ENCODE data around the gene GLDC.

GLDC gene

DNA sequence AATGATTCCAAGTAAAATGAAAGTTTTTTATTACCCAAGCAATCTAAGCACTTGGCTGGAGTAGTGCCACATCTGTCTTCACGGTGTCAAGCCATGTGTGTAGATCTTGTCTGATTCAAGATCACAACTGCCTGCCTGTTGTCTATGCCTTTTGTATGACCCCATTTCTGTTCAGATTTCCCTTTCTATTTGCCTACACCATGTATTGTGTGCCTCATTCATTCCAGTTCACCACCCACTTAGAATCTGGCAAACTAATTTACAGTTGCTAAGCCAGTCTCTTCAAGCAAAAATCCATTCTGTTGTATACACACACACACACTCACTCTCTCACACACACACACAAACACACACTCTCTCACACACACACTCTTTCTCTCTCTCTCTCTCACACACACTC is 33.7 kb downstream of the GLDC start:
- Histone ChIP-seq H3F3A (ENCODE audit: insufficient read depth) (no peaks in the 10 kb centered on the region), H3K79me2 (ENCODE audit: insufficient read depth, low read length) (no peaks in the 10 kb centered on the region), H3K4me2 (ENCODE audit: low read depth, low read length, poor library complexity, severe bottlenecking) (no peak overlapping the region), H3K9me3 (ENCODE audit: insufficient read depth, low read length) (no peaks in the 10 kb centered on the region), H3K27ac (ENCODE audit: low read depth, low read length) (no peak overlapping the region), H3K36me3 (ENCODE audit: low read length) (no peaks in the 10 kb centered on the region), H3K9me2 (replicated peaks; ENCODE audit: insufficient read depth, low read length) (no peaks in the 10 kb centered on the region), H2AFZ (ENCODE audit: low read depth, low read length, severe bottlenecking) (no peak overlapping the region), H3K4me3 (ENCODE audit: insufficient read depth, low read length, poor library complexity, severe bottlenecking) (no peak overlapping the region), H3K9ac (ENCODE audit: low read length) (no peak overlapping the region), H4K20me1 (ENCODE audit: low read depth, low read length) (no peaks in the 10 kb centered on the region), H3K27me3 (ENCODE audit: low read length) (no peaks in the 10 kb centered on the region)
- TF ChIP-seq EZH2phosphoT487 (conservative IDR thresholded peaks at IDR 0.05; ENCODE audit: low read length) = no peak
- TF ChIP-seq, protein P1, sequence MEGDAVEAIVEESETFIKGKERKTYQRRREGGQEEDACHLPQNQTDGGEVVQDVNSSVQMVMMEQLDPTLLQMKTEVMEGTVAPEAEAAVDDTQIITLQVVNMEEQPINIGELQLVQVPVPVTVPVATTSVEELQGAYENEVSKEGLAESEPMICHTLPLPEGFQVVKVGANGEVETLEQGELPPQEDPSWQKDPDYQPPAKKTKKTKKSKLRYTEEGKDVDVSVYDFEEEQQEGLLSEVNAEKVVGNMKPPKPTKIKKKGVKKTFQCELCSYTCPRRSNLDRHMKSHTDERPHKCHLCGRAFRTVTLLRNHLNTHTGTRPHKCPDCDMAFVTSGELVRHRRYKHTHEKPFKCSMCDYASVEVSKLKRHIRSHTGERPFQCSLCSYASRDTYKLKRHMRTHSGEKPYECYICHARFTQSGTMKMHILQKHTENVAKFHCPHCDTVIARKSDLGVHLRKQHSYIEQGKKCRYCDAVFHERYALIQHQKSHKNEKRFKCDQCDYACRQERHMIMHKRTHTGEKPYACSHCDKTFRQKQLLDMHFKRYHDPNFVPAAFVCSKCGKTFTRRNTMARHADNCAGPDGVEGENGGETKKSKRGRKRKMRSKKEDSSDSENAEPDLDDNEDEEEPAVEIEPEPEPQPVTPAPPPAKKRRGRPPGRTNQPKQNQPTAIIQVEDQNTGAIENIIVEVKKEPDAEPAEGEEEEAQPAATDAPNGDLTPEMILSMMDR (IDR thresholded peaks at IDR 0.05; ENCODE audit: insufficient read depth, low read length, poor library complexity, severe bottlenecking) = no peak

DNA sequence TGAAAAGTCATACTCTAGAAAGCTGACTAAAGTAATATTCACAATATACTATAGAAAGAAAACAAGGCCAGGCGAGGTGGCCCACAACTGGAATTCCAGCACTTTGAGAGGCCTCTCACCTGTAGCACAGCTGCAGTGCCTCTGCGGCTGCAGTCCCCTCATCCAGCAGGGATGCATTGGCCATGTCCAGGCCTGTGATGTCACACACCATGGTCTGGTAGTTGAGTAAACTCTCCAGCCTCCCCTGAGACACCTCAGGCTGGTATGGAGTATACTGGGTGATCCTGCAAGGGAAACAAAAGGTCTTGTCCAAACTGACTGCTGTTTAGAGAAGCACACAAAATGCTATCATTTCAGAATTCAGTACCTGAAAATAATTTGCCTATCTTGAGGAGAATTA is 35.5 kb downstream of the GLDC start:
- Histone ChIP-seq H3K9me2 (replicated peaks; ENCODE audit: insufficient read depth, low read length) (no peaks in the 10 kb centered on the region), H3K4me2 (ENCODE audit: low read depth, low read length, poor library complexity, severe bottlenecking) (no peak overlapping the region), H4K20me1 (ENCODE audit: low read depth, low read length) (no peaks in the 10 kb centered on the region), H3K27ac (ENCODE audit: low read depth, low read length) (no peak overlapping the region), H3K79me2 (ENCODE audit: insufficient read depth, low read length) (no peaks in the 10 kb centered on the region), H2AFZ (ENCODE audit: low read depth, low read length, severe bottlenecking) (no peak overlapping the region), H3K9me3 (ENCODE audit: insufficient read depth, low read length) (no peaks in the 10 kb centered on the region), H3K36me3 (ENCODE audit: low read length) (no peaks in the 10 kb centered on the region), H3K9ac (ENCODE audit: low read length) (no peak overlapping the region), H3F3A (ENCODE audit: insufficient read depth) (no peaks in the 10 kb centered on the region), H3K27me3 (ENCODE audit: low read length) (no peaks in the 10 kb centered on the region), H3K4me3 (ENCODE audit: insufficient read depth, low read length, poor library complexity, severe bottlenecking) (no peak overlapping the region)
- TF ChIP-seq EZH2phosphoT487 (conservative IDR thresholded peaks at IDR 0.05; ENCODE audit: low read length) = no peak
- TF ChIP-seq, protein P1 (IDR thresholded peaks at IDR 0.05; ENCODE audit: insufficient read depth, low read length, poor library complexity, severe bottlenecking) = no peak

DNA sequence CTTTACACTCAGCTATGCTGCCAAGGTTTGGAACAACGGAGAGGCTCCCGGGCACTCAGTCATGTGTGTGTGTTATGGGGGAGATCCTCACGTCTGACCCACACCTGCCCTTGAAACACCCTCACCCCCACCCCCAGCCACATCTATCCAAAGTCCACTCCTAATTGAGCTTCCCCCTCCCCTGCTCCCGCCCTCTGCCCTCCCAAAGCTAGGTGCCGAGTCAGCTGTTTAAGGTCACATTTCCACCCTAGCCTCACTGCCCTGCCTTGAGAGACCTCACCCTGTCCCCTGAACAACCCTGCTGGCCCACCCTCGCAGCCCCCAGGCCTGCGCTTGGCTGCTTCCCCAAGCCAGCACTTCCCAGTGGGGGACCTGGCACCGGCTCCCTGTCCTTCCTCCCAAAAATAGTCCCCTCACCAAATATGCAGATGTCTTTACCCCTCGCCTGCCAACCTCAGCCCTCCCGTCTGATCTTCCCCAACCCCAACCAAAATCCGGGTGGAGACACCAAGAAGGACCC is 36.0 kb downstream of the GLDC start:
- Histone ChIP-seq H3K36me3 (ENCODE audit: low read length) (no peaks in the 10 kb centered on the region), H3F3A (ENCODE audit: insufficient read depth) (no peaks in the 10 kb centered on the region), H3K27ac (ENCODE audit: low read depth, low read length) (no peak overlapping the region), H3K9ac (ENCODE audit: low read length) (no peak overlapping the region), H3K4me3 (ENCODE audit: insufficient read depth, low read length, poor library complexity, severe bottlenecking) (no peak overlapping the region), H4K20me1 (ENCODE audit: low read depth, low read length) (no peaks in the 10 kb centered on the region), H3K79me2 (ENCODE audit: insufficient read depth, low read length) (no peaks in the 10 kb centered on the region), H3K9me3 (ENCODE audit: insufficient read depth, low read length) (no peaks in the 10 kb centered on the region), H2AFZ (ENCODE audit: low read depth, low read length, severe bottlenecking) (no peak overlapping the region), H3K9me2 (replicated peaks; ENCODE audit: insufficient read depth, low read length) (no peaks in the 10 kb centered on the region), H3K4me2 (ENCODE audit: low read depth, low read length, poor library complexity, severe bottlenecking) (no peak overlapping the region), H3K27me3 (ENCODE audit: low read length) (no peaks in the 10 kb centered on the region)
- TF ChIP-seq EZH2phosphoT487 (conservative IDR thresholded peaks at IDR 0.05; ENCODE audit: low read length) = no peak
- TF ChIP-seq, protein P1 (IDR thresholded peaks at IDR 0.05; ENCODE audit: insufficient read depth, low read length, poor library complexity, severe bottlenecking) = no peak

Data from SU-DHL-6 (cell line).